HEK293 (cell line): ENCODE measurements around the gene DCBLD2.

Experiments used
- CTCF ChIA-PET: fragments of 350-600 bp; formaldehyde crosslinking; extraction: SDS; loops from one replicate; lab custom pipeline; 2021; ENCODE audit warnings: antibody characterized with exemption; lab: Yijun Ruan, JAX
- POLR2A ChIA-PET: fragments of 300-600 bp; formaldehyde crosslinking; extraction: SDS; loops from one replicate; lab custom pipeline; 2020; ENCODE audit warnings: antibody characterized with exemption, inconsistent platforms; lab: Yijun Ruan, JAX
- H3K27ac ChIP-seq: fragments of 200-500 bp; sonication (Bioruptor generic); 2 replicates; pipeline ENCODE4 v1.5.1; 2014; ENCODE audit warnings: low read depth, low read length, control low read depth, inconsistent platforms; ENCODE audit errors: extremely low read depth
- H3K36me3 ChIP-seq, 2 experiments: fragments of 200-500 bp in 1 of 2; sonication (Bioruptor generic) in 1 of 2; 1 replicate in 1 of 2; 2 replicates in 1 of 2; pipeline ENCODE4 v1.5.1; 2014 to 2017; ENCODE audit warnings: inconsistent platforms in 2 of 2, low read length in 2 of 2; ENCODE audit not compliant: control insufficient read depth in 2 of 2, insufficient read depth in 1 of 2
- H3K4me1 ChIP-seq: fragments of 200-500 bp; sonication (Bioruptor generic); 2 replicates; pipeline ENCODE4 v1.5.1; 2014; ENCODE audit warnings: mild to moderate bottlenecking, low read length, inconsistent platforms; ENCODE audit not compliant: control insufficient read depth, insufficient read depth
- H3K4me3 ChIP-seq: 2 replicates; pipeline ENCODE4 v1.5.1; 2011; ENCODE audit warnings: low read depth, mild to moderate bottlenecking, control low read depth, low read length, moderate library complexity
- H3K9me3 ChIP-seq: fragments of 200-500 bp; sonication (Bioruptor generic); 2 replicates; pipeline ENCODE4 v1.5.1; 2014; ENCODE audit warnings: low read depth, low read length, inconsistent platforms; ENCODE audit not compliant: control insufficient read depth, insufficient read depth
- KLF1 ChIP-seq: fragments of 450-650 bp; formaldehyde crosslinking; IDR thresholded peaks from 2 replicates; pipeline ENCODE4 v1.5.1; 2016; ENCODE audit warnings: missing biosample characterization, missing genetic modification characterization
- PBX3 ChIP-seq: sonication (generic); formaldehyde crosslinking; IDR thresholded peaks from 2 replicates; pipeline ENCODE4 v1.8.1; 2022; ENCODE audit warnings: mild to moderate bottlenecking, moderate library complexity, missing genetic modification reagents
- PRDM2 ChIP-seq: fragments of 450-650 bp; formaldehyde crosslinking; IDR thresholded peaks from 2 replicates; pipeline ENCODE4 v1.5.1; 2016; ENCODE audit warnings: missing biosample characterization, missing genetic modification characterization, borderline replicate concordance
- REST ChIP-seq: fragments of 450-650 bp; formaldehyde crosslinking; IDR thresholded peaks from 2 replicates; pipeline ENCODE4 v1.5.1; 2016; ENCODE audit warnings: missing biosample characterization, missing genetic modification characterization
- TCF7L2 ChIP-seq: IDR thresholded peaks from 2 replicates; pipeline ENCODE4 v1.6.1; 2011; ENCODE audit warnings: low read depth, mild to moderate bottlenecking, inconsistent platforms, low read length, moderate library complexity, borderline replicate concordance
- TRIM28 ChIP-seq: IDR thresholded peaks from 2 replicates; pipeline ENCODE4 v1.6.1; 2011; ENCODE audit warnings: low read length, control low read depth, borderline replicate concordance
- ZBTB20 ChIP-seq: fragments of 450-650 bp; formaldehyde crosslinking; IDR thresholded peaks from 2 replicates; pipeline ENCODE4 v1.5.1; 2016; ENCODE audit warnings: missing biosample characterization, missing genetic modification characterization
- ZNF155 ChIP-seq: fragments of 450-650 bp; formaldehyde crosslinking; IDR thresholded peaks from 2 replicates; pipeline ENCODE4 v1.5.1; 2016; ENCODE audit warnings: missing biosample characterization, missing genetic modification characterization
- ZNF2 ChIP-seq: fragments of 450-650 bp; formaldehyde crosslinking; IDR thresholded peaks from 2 replicates; pipeline ENCODE4 v1.5.1; 2016; ENCODE audit warnings: missing biosample characterization, missing genetic modification characterization
- ZNF23 ChIP-seq: fragments of 450-650 bp; formaldehyde crosslinking; IDR thresholded peaks from 2 replicates; pipeline ENCODE4 v1.5.1; 2016; ENCODE audit warnings: missing biosample characterization, missing genetic modification characterization, borderline replicate concordance
- ZNF518A ChIP-seq: fragments of 450-650 bp; formaldehyde crosslinking; conservative IDR thresholded peaks from 2 replicates; pipeline ENCODE4 v1.5.1; 2016; ENCODE audit warnings: low read depth, missing biosample characterization, missing genetic modification characterization
- ZNF544 ChIP-seq: fragments of 450-650 bp; formaldehyde crosslinking; IDR thresholded peaks from 2 replicates; pipeline ENCODE4 v1.5.0; 2017; ENCODE audit warnings: missing biosample characterization, missing genetic modification characterization
- ZNF561 ChIP-seq: fragments of 450-650 bp; IDR thresholded peaks from 2 replicates; pipeline ENCODE4 v1.5.1; 2018; ENCODE audit warnings: missing biosample characterization, missing genetic modification characterization, borderline replicate concordance
- ZNF792 ChIP-seq: fragments of 450-650 bp; formaldehyde crosslinking; IDR thresholded peaks from 2 replicates; pipeline ENCODE4 v1.5.1; 2016; ENCODE audit warnings: missing biosample characterization, missing genetic modification characterization
- TF ChIP-seq, protein P1 (sequence below): fragments of 450-650 bp; IDR thresholded peaks from 2 replicates; pipeline ENCODE4 v1.5.1; 2018; ENCODE audit warnings: missing biosample characterization, missing genetic modification characterization

Gene DCBLD2

DNA sequence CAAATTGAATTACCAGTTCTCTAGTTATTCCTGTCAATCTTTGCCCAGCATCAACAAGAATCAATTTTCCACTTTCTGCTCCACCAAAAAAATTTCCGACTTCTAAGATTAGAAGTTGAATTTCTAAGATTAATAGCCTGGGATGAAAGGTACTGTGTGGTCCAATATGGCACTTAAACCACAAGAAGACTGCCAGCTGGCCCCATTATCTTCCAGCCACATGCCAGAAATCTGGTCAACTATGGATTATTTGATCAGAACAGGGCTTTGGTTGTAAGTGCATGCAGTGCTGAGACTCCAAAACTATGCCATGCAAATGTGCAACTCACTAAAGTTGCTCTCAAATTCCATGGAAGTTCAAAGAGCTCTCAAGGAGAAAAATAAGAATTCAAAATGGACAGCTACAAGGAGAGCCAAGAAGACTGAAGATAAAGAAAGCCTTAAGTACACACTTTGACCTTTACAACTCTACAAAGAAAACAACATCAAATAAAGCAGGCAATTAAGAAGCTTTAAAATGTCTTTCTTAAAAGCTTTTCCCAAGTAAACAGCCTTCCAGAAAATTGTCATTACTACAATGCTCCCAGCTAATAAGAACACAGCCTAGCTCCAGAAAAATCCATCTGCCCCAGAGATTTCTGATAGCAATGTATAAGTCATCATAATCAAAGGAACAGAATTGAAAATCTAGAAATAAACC is 74.1 kb downstream of the DCBLD2 start (continued):
- TF ChIP-seq ZNF518A (tag by site-specific recombination) (no peak), ZNF561 (no peak), ZNF544 (no peak)
- TF ChIP-seq, all 188 proteins: peak for 0

GRCh38 chr3:98826126-98826525 is 75.4 kb downstream of the DCBLD2 start:
- Histone ChIP-seq H3K4me1 (no peaks in the 10 kb centered on the region), H3K4me3 (no peak overlapping the region), H3K9me3 (no peaks in the 10 kb centered on the region)
- ChIA-PET POLR2A (no interaction called here), CTCF (interaction anchor here (0.5 to 0.9 kb wide), 3 partner anchors 17 to 247 kb away, joined by 3 to 4 read pairs (median 3); no protein-coding TSS in a partner anchor)
- TF ChIP-seq KLF1 (no peak), TRIM28 (no peak)
- TF ChIP-seq, all 188 proteins: peak for 0
- Histone ChIP-seq H3K27ac (no peak overlapping the region), H3K36me3 (peaks cover 0 to 2% of the 10 kb centered on the region in 2 experiments; a peak in 1 of 3 replicates)

GRCh38 chr3:98824256-98824655 is 77.2 kb downstream of the DCBLD2 start:
- peaks cover 0 to 11% of the 10 kb centered on the region in 2 experiments; a peak in 1 of 3 replicates for H3K36me3 ChIP-seq
- POLR2A ChIA-PET = no interaction called here
- TF ChIP-seq ZBTB20 (tag by site-specific recombination) = no peak
- no peak for TF ChIP-seq TCF7L2
- TF ChIP-seq REST (tag by site-specific recombination) = no peak
- TF ChIP-seq ZNF155 (tag by site-specific recombination) = no peak
- TF ChIP-seq ZNF2 = no peak
- TF ChIP-seq, protein P1, sequence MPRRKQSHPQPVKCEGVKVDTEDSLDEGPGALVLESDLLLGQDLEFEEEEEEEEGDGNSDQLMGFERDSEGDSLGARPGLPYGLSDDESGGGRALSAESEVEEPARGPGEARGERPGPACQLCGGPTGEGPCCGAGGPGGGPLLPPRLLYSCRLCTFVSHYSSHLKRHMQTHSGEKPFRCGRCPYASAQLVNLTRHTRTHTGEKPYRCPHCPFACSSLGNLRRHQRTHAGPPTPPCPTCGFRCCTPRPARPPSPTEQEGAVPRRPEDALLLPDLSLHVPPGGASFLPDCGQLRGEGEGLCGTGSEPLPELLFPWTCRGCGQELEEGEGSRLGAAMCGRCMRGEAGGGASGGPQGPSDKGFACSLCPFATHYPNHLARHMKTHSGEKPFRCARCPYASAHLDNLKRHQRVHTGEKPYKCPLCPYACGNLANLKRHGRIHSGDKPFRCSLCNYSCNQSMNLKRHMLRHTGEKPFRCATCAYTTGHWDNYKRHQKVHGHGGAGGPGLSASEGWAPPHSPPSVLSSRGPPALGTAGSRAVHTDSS (tag by site-specific recombination) = no peak
- no peak for TF ChIP-seq PBX3 (CRISPR knock-in tag)
- TF ChIP-seq ZNF23 = no peak
- no peak for TF ChIP-seq PRDM2 (tag by site-specific recombination)
- no peak for TF ChIP-seq ZNF792 (tag by site-specific recombination)

More at GRCh38 chr3:98824256-98824655, 77.2 kb downstream of the DCBLD2 start:
- no peaks in the 10 kb centered on the region for H3K4me1 ChIP-seq
- no peak overlapping the region for H3K27ac ChIP-seq
- H3K9me3 ChIP-seq = no peaks in the 10 kb centered on the region
- CTCF ChIA-PET = no interaction called here
- H3K4me3 ChIP-seq = no peak overlapping the region
